ENCODE data around the gene CRYGN. TPM values are rescaled to one million over a fixed set of nuclear protein-coding genes. Genes with fewer than 3 reads are reported as not detected.

The CRYGN gene
- total and polyA plus RNA-seq, 4 donors, result under 0.01 to 0.02 TPM; not detected in 2

DNA sequence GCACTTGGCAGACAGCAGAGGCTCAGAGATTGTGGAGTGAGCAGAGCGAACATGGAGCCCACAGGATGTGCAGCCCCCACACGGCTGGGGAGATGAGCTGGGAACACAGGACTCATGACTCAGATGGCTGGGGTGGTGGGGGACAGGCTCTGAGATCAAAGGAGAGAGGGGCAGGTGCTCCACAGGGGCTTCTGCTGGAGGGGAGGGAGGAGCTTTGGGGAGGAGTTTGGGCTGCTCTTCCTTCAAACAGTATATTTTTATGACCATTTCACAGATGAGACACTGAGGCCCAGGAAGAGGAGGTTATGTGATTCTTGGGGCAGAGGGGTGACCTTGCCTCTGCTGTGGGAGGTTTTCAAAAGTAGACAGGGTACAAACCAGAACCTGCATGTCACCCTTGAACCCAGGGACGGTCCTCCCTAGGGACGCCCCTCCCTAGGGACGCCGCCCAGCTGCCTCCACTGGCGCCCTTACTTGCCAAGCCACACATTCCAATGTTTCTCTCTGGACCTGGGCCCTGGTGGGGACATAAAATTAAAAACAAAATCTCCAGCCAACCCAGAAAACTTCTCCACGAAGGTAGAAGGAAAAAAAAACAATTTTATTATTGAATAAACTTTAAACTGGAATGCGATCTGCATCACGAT lies 981 bp upstream of the CRYGN start:
- Histone ChIP-seq H3K27ac (ENCODE audit: low read depth in 1 of 2, low read length in 2 of 2) (no peak overlapping the region), H3K4me3 (ENCODE audit: low read depth in 1 of 3, low read length in 3 of 3) (no peak overlapping the region), H3K36me3 (ENCODE audit: control insufficient read depth in 4 of 4, insufficient read depth in 3 of 4, low read depth in 1 of 4, low read length in 3 of 4) (no peaks in the 10 kb centered on the region), H3K27me3 (ENCODE audit: control insufficient read depth in 4 of 4, insufficient read depth in 4 of 4, low read length in 3 of 4) (no peaks in the 10 kb centered on the region), H3K9me3 (ENCODE audit: control insufficient read depth in 4 of 4, low read length in 3 of 4) (no peaks in the 10 kb centered on the region), H3K9ac (ENCODE audit: low read depth in 1 of 2, low read length in 2 of 2) (no peak overlapping the region), H3K4me1 (ENCODE audit: control insufficient read depth in 4 of 4, insufficient read depth in 4 of 4, low read length in 3 of 4) (peaks cover 0 to 5% (median under 1%) of the 10 kb centered on the region in 4 donors)
- TF ChIP-seq, protein P1, sequence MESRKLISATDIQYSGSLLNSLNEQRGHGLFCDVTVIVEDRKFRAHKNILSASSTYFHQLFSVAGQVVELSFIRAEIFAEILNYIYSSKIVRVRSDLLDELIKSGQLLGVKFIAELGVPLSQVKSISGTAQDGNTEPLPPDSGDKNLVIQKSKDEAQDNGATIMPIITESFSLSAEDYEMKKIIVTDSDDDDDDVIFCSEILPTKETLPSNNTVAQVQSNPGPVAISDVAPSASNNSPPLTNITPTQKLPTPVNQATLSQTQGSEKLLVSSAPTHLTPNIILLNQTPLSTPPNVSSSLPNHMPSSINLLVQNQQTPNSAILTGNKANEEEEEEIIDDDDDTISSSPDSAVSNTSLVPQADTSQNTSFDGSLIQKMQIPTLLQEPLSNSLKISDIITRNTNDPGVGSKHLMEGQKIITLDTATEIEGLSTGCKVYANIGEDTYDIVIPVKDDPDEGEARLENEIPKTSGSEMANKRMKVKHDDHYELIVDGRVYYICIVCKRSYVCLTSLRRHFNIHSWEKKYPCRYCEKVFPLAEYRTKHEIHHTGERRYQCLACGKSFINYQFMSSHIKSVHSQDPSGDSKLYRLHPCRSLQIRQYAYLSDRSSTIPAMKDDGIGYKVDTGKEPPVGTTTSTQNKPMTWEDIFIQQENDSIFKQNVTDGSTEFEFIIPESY (IDR thresholded peaks at IDR 0.05), result no peak
- TF ChIP-seq NR2F2 (IDR thresholded peaks at IDR 0.05) (no peak), SP1 (IDR thresholded peaks at IDR 0.05) (no peak), TAF1 (conservative IDR thresholded peaks at IDR 0.05) (no peak), RXRA (IDR thresholded peaks at IDR 0.05) (no peak), HNF4A (conservative IDR thresholded peaks at IDR 0.05) (no peak), FOXA1 (IDR thresholded peaks at IDR 0.05) (no peak), EGR1 (IDR thresholded peaks at IDR 0.05; ENCODE audit: low read depth in 2 of 2) (no peak), HNF4G (IDR thresholded peaks at IDR 0.05) (no peak), GABPA (IDR thresholded peaks at IDR 0.05 in 1 of 2, conservative IDR thresholded peaks at IDR 0.05 in 1 of 2) (no peak), FOXA2 (IDR thresholded peaks at IDR 0.05) (no peak), RAD21 (IDR thresholded peaks at IDR 0.05) (no peak), JUND (IDR thresholded peaks at IDR 0.05) (no peak), YY1 (IDR thresholded peaks at IDR 0.05) (no peak)
- TF ChIP-seq, protein P2, sequence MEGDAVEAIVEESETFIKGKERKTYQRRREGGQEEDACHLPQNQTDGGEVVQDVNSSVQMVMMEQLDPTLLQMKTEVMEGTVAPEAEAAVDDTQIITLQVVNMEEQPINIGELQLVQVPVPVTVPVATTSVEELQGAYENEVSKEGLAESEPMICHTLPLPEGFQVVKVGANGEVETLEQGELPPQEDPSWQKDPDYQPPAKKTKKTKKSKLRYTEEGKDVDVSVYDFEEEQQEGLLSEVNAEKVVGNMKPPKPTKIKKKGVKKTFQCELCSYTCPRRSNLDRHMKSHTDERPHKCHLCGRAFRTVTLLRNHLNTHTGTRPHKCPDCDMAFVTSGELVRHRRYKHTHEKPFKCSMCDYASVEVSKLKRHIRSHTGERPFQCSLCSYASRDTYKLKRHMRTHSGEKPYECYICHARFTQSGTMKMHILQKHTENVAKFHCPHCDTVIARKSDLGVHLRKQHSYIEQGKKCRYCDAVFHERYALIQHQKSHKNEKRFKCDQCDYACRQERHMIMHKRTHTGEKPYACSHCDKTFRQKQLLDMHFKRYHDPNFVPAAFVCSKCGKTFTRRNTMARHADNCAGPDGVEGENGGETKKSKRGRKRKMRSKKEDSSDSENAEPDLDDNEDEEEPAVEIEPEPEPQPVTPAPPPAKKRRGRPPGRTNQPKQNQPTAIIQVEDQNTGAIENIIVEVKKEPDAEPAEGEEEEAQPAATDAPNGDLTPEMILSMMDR (IDR thresholded peaks at IDR 0.05; ENCODE audit: low read depth, low read length, missing input control), result no peak
- TF ChIP-seq, protein P3, sequence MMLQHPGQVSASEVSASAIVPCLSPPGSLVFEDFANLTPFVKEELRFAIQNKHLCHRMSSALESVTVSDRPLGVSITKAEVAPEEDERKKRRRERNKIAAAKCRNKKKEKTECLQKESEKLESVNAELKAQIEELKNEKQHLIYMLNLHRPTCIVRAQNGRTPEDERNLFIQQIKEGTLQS (IDR thresholded peaks at IDR 0.05), result no peak
- TF ChIP-seq, protein P4, sequence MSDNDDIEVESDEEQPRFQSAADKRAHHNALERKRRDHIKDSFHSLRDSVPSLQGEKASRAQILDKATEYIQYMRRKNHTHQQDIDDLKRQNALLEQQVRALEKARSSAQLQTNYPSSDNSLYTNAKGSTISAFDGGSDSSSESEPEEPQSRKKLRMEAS (IDR thresholded peaks at IDR 0.05), result no peak
- TF ChIP-seq, protein P5, sequence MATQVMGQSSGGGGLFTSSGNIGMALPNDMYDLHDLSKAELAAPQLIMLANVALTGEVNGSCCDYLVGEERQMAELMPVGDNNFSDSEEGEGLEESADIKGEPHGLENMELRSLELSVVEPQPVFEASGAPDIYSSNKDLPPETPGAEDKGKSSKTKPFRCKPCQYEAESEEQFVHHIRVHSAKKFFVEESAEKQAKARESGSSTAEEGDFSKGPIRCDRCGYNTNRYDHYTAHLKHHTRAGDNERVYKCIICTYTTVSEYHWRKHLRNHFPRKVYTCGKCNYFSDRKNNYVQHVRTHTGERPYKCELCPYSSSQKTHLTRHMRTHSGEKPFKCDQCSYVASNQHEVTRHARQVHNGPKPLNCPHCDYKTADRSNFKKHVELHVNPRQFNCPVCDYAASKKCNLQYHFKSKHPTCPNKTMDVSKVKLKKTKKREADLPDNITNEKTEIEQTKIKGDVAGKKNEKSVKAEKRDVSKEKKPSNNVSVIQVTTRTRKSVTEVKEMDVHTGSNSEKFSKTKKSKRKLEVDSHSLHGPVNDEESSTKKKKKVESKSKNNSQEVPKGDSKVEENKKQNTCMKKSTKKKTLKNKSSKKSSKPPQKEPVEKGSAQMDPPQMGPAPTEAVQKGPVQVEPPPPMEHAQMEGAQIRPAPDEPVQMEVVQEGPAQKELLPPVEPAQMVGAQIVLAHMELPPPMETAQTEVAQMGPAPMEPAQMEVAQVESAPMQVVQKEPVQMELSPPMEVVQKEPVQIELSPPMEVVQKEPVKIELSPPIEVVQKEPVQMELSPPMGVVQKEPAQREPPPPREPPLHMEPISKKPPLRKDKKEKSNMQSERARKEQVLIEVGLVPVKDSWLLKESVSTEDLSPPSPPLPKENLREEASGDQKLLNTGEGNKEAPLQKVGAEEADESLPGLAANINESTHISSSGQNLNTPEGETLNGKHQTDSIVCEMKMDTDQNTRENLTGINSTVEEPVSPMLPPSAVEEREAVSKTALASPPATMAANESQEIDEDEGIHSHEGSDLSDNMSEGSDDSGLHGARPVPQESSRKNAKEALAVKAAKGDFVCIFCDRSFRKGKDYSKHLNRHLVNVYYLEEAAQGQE (IDR thresholded peaks at IDR 0.05), result no peak
- WGBS, result 67% methylated on average over 10 of the region's 10 CpGs
- DNase-seq (ENCODE audit: low spot score), result no peak

Data from liver (tissue), 9 donors.